DOHH2 (cell line): ENCODE results near the gene TMOD4.

ENCODE experiments used
- EZH2phosphoT487 ChIP-seq: fragments of 200-600 bp; sonication (generic); IDR thresholded peaks from 2 replicates; pipeline ENCODE4 v1.6.1; 2017; ENCODE audit warnings: borderline replicate concordance, mild to moderate bottlenecking, antibody characterized with exemption, low read length, moderate library complexity, mixed read lengths
- TF ChIP-seq, protein P1 (sequence below): fragments of 200-600 bp; sonication (generic); IDR thresholded peaks from one replicate; pipeline ENCODE4 v1.5.1; 2014; ENCODE audit warnings: antibody characterized with exemption, mild to moderate bottlenecking, low read depth, low read length; ENCODE audit not compliant: poor library complexity, severe bottlenecking

DNA sequence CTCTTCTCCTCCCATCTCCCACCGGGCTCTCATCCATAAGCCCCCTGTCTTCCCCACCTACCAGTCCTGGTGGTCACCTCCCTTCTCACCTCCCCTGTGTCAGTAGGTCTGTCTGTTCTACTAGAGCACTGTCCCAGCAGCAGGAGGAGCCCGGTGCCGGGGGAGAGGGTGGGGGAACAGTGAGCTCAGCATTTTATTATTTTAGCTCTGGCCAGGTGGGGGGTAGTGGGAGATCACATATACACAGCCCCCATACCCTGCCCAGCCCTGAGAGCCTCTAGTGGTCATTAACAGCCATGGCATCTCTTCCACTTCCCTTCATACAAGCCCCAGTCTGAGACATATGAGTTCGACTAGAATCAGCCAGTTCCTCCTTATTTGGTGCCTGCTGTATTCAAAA lies at the start of gene TMOD4:
- TF ChIP-seq, protein P1, sequence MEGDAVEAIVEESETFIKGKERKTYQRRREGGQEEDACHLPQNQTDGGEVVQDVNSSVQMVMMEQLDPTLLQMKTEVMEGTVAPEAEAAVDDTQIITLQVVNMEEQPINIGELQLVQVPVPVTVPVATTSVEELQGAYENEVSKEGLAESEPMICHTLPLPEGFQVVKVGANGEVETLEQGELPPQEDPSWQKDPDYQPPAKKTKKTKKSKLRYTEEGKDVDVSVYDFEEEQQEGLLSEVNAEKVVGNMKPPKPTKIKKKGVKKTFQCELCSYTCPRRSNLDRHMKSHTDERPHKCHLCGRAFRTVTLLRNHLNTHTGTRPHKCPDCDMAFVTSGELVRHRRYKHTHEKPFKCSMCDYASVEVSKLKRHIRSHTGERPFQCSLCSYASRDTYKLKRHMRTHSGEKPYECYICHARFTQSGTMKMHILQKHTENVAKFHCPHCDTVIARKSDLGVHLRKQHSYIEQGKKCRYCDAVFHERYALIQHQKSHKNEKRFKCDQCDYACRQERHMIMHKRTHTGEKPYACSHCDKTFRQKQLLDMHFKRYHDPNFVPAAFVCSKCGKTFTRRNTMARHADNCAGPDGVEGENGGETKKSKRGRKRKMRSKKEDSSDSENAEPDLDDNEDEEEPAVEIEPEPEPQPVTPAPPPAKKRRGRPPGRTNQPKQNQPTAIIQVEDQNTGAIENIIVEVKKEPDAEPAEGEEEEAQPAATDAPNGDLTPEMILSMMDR = peak; percentile 76
- no peak for TF ChIP-seq EZH2phosphoT487
